ENCODE data around the gene H1-8. TPM values are rescaled to one million over a fixed set of nuclear protein-coding genes. Genes with fewer than 3 reads are reported as not detected.

H1-8 gene
- total and polyA plus RNA-seq, 9 of the 15 experiments (the other 6 are each of a cell fraction or from before 2014, with no cell fraction given) = not detected

DNA sequence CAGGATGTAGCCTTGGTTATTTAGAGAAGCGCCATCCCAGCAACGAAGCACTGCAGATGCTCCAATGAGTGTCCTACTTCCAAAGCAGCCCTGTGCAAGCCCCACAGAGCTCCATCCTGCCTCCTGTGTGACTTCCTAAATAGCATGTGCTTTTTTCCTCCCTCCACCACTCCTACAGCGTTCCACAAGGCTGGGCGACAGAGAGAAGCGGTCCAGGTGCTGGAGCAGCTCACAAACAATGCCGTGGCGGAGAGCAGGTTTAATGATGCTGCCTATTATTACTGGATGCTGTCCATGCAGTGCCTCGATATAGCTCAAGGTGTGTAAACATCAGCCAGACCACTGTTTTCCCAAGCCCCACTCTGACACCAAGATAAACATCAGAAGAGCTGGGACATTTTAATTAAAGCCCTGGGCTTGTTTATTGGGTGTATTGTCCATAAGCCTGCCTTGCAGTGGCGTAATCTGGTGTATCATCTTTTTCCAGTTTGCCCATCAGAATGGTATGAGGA lies 36.7 kb upstream of the H1-8 start (continued):
- no peak for TF ChIP-seq ATF1 (CRISPR knock-in tag; IDR thresholded peaks at IDR 0.05)
- no peak for TF ChIP-seq ATF1 (tag; IDR thresholded peaks at IDR 0.05)
- TF ChIP-seq, protein P1, sequence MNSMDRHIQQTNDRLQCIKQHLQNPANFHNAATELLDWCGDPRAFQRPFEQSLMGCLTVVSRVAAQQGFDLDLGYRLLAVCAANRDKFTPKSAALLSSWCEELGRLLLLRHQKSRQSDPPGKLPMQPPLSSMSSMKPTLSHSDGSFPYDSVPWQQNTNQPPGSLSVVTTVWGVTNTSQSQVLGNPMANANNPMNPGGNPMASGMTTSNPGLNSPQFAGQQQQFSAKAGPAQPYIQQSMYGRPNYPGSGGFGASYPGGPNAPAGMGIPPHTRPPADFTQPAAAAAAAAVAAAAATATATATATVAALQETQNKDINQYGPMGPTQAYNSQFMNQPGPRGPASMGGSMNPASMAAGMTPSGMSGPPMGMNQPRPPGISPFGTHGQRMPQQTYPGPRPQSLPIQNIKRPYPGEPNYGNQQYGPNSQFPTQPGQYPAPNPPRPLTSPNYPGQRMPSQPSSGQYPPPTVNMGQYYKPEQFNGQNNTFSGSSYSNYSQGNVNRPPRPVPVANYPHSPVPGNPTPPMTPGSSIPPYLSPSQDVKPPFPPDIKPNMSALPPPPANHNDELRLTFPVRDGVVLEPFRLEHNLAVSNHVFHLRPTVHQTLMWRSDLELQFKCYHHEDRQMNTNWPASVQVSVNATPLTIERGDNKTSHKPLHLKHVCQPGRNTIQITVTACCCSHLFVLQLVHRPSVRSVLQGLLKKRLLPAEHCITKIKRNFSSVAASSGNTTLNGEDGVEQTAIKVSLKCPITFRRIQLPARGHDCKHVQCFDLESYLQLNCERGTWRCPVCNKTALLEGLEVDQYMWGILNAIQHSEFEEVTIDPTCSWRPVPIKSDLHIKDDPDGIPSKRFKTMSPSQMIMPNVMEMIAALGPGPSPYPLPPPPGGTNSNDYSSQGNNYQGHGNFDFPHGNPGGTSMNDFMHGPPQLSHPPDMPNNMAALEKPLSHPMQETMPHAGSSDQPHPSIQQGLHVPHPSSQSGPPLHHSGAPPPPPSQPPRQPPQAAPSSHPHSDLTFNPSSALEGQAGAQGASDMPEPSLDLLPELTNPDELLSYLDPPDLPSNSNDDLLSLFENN (IDR thresholded peaks at IDR 0.05; ENCODE audit: low read depth in 2 of 2, low read length in 2 of 2) = no peak
- TF ChIP-seq, protein P2, sequence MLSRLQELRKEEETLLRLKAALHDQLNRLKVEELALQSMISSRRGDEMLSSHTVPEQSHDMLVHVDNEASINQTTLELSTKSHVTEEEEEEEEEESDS (CRISPR knock-in tag; IDR thresholded peaks at IDR 0.05) = no peak
- no peak for TF ChIP-seq MCM5 (IDR thresholded peaks at IDR 0.05; ENCODE audit: low read depth)
- no peak for TF ChIP-seq RBM17 (IDR thresholded peaks at IDR 0.05; ENCODE audit: borderline replicate concordance, low read depth, low read length)
- TF ChIP-seq, protein P3, sequence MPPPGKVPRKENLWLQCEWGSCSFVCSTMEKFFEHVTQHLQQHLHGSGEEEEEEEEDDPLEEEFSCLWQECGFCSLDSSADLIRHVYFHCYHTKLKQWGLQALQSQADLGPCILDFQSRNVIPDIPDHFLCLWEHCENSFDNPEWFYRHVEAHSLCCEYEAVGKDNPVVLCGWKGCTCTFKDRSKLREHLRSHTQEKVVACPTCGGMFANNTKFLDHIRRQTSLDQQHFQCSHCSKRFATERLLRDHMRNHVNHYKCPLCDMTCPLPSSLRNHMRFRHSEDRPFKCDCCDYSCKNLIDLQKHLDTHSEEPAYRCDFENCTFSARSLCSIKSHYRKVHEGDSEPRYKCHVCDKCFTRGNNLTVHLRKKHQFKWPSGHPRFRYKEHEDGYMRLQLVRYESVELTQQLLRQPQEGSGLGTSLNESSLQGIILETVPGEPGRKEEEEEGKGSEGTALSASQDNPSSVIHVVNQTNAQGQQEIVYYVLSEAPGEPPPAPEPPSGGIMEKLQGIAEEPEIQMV (tag; conservative IDR thresholded peaks at IDR 0.05; ENCODE audit: low read depth) = no peak
- no peak for TF ChIP-seq CHD1 (IDR thresholded peaks at IDR 0.05; ENCODE audit: low read length)
- TF ChIP-seq ZNF77 (CRISPR knock-in tag; IDR thresholded peaks at IDR 0.05) = no peak
- no peak for TF ChIP-seq ZNF3 (CRISPR knock-in tag; IDR thresholded peaks at IDR 0.05)
- no peak for TF ChIP-seq CXXC5 (CRISPR knock-in tag; IDR thresholded peaks at IDR 0.05)
- TF ChIP-seq GTF3C2 (IDR thresholded peaks at IDR 0.05; ENCODE audit: borderline replicate concordance, extremely low read depth, insufficient read length) = no peak
